NCI-H2227 (cell line): Measurements from ENCODE around the gene SFXN1.

Experiments used
- DNase-seq: peaks from one replicate; lab custom pipeline; 2025; ENCODE audit not compliant: unreplicated experiment; lab: John Stamatoyannopoulos, UW

SFXN1 gene

GRCh38 chr5:175572886-175573285, 94.5 kb downstream of the SFXN1 start:
- DNase-seq: no peak

GRCh38 chr5:175573493-175574269, 95.3 kb downstream of the SFXN1 start:
- DNase-seq: no peak

GRCh38 chr5:175575301-175575700, 96.9 kb downstream of the SFXN1 start:
- no peak for DNase-seq

GRCh38 chr5:175576096-175576495, 97.7 kb downstream of the SFXN1 start:
- DNase-seq: no peak

- DNase-seq: no peak
These were observed 98.2 kb downstream of the SFXN1 start for GRCh38 chr5:175576591-175576990.
